DMS53 treated with DMSO at 0.1 percent for 48 hours (cell line): ENCODE measurements around the gene KCNK4.

Source experiments
- DNase-seq: peaks from one replicate; lab custom pipeline; 2025; ENCODE audit not compliant: unreplicated experiment; lab: John Stamatoyannopoulos, UW

The KCNK4 gene

DNA sequence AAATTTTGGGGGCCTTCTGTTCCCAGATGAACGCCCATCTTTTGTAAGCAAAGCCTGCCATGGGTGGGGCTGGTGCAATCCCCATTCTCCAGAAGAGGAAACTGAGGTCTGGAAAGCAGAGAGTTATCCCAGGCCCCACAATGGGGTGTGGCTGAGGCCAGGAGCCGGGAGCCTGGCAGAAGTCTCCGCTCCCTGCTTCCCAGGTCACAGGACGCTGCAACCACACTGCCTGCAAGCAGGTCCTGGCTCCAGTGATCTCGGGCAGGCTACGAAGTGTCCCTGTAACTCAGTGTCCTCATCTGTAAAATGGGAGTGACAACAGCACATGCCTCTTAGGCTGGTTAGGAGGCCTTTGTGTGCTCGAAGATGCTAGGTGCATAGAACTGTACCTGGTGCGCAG is 38.1 kb upstream of the KCNK4 start:
- no peak for DNase-seq

GRCh38 chr11:64253481-64253880 is 37.6 kb upstream of the KCNK4 start:
- no peak for DNase-seq

DNA sequence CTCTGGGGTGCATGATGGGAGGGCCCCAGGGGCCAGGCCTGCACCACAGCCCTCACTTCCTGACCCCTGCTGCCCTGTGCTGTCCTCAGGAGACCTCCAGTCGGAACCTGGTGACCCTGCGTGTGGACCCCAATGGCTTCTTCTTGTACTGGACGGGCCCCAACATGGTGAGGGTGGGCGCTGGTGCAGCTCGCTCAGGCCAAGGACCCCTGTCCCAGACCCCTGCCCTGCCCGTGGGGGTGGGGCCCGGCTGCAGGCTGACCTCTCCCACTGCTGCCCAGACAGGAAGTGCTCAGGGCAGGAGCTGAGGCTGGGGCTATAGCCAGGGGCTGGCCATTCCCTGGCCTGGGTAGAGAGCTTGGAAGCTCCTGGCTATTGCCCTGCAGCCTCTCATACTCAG is 36.8 kb upstream of the KCNK4 start:
- no peak for DNase-seq

DNA sequence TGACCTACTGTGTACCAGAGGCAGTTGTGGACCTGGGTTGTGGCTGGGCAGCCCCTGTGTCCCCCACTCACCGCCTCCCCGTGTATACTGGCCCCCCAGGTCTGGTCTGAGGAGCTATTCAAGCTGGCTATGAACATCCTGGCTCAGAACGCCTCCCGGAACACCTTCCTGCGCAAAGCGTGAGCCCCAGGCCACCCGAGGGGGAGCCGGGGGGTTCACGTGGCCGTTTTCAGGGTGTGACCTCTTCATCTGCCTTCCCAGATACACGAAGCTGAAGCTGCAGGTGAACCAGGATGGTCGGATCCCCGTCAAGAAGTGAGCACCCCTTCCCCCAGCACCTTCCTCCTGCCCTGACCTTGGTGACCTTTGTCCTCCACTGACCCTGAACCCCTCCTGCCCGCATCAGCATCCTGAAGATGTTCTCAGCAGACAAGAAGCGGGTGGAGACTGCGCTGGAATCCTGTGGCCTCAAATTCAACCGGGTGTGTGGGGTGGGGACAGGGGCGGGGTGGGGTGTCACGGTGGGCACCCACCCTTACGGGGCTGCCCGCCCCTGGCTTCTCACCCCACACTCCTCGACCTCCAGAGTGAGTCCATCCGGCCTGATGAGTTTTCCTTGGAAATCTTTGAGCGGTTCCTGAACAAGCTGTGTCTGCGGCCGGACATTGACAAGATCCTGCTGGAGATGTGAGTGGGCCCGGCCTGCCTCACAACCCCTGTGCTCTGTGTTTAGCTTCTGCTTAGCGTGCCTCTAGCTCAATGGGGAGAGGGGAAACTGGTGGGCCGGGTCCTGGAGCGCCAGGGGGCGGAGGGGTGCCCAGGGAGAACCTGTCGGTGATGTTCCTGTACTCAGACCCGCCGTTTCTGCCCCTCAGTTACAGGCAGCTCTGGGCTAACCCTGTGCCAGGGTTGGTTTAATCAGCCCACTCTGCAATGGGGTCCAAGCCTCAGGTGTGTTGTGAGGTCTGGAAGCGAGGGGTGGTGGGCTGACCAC is 35.7 kb upstream of the KCNK4 start:
- DNase-seq, result no peak

DNA sequence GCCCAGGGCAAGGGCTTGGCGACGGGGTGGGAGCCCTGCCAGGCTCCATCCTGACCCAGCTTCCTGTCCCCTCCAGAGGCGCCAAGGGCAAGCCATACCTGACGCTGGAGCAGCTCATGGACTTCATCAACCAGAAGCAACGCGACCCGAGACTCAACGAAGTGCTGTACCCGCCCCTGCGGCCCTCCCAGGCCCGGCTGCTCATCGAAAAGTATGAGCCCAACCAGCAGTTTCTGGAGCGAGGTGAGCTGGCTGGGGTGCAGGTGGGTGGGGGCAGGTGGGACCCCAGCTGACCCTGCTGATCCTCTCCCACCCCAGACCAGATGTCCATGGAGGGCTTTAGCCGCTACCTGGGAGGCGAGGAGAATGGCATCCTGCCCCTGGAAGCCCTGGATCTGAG is 34.8 kb upstream of the KCNK4 start:
- no peak for DNase-seq

GRCh38 chr11:64258356-64258755 is 32.7 kb upstream of the KCNK4 start:
- DNase-seq, result no peak

GRCh38 chr11:64258946-64259532 is 32.1 kb upstream of the KCNK4 start:
- no peak for DNase-seq

- DNase-seq, result no peak
Observed at GRCh38 chr11:64259533-64260067, 31.5 kb upstream of the KCNK4 start.

- DNase-seq, result no peak
Observed at GRCh38 chr11:64260147-64260708, 30.9 kb upstream of the KCNK4 start.

- DNase-seq, result no peak
Observed at GRCh38 chr11:64261556-64262080, 29.5 kb upstream of the KCNK4 start.

DNA sequence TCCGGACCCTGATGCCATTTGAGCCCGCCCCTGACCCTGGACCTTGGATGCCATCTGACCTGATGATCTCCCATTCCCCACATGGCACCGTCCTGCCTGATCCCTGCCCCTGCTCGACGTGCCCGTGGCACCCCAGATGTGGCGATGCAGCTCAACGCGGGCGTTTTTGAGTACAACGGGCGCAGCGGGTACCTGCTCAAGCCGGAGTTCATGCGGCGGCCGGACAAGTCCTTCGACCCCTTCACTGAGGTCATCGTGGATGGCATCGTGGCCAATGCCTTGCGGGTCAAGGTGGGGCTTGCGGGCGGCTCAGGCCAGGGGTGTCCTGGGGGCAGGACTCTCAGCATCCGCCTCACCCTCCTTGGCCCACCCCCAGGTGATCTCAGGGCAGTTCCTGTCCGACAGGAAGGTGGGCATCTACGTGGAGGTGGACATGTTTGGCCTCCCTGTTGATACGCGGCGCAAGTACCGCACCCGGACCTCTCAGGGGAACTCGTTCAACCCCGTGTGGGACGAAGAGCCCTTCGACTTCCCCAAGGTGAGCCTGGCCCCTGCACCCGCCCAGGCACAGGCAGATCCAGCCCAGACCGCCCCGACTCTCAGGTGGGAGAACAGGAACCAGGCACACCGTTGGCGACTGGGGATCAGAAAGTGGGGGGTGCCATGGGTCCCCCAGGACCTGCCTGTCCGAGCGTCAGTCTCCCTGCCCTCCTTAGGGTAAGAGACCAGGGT is 28.7 kb upstream of the KCNK4 start:
- DNase-seq, result no peak

- DNase-seq, result no peak
Observed at GRCh38 chr11:64263021-64263946, 27.8 kb upstream of the KCNK4 start.

DNA sequence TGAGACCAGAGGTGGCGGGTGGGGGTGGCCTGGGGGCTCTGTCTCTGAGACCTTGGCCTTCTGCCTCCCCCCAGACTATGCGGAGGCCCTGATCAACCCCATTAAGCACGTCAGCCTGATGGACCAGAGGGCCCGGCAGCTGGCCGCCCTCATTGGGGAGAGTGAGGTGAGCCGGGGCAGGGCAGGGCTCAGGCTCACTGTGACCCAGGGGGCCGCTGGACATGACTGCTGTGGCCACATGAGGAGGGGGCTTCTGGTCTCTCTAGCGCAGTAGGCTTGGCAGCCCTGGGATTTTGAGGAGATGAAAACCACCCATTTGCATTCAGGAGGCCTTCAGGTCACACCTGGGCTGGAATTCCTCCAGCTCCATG is 27.2 kb upstream of the KCNK4 start:
- DNase-seq, result no peak

DNA sequence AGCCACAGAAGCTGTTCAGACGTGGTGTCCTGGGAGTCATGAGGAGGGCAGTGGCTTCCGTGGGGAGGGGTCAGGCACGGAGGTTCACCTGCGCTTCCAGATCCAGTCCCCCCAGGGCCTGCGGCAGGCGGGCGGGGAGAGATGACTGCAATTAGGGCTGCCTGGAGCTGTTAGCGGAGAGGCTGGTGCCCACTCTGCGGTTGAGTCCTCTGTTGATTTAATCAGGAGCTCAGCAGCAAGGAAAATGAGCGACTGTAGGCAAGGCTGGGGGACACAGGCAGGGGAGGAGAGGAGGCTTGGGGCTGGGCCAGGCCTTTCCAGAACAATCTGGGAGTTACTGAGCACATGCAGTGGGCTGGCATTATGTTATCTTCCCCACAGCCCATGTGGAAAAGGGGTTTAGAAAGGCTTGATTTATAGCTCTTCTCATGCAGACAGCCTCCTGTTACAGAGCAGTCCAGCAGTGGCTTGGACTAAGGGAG is 26.7 kb upstream of the KCNK4 start:
- no peak for DNase-seq

DNA sequence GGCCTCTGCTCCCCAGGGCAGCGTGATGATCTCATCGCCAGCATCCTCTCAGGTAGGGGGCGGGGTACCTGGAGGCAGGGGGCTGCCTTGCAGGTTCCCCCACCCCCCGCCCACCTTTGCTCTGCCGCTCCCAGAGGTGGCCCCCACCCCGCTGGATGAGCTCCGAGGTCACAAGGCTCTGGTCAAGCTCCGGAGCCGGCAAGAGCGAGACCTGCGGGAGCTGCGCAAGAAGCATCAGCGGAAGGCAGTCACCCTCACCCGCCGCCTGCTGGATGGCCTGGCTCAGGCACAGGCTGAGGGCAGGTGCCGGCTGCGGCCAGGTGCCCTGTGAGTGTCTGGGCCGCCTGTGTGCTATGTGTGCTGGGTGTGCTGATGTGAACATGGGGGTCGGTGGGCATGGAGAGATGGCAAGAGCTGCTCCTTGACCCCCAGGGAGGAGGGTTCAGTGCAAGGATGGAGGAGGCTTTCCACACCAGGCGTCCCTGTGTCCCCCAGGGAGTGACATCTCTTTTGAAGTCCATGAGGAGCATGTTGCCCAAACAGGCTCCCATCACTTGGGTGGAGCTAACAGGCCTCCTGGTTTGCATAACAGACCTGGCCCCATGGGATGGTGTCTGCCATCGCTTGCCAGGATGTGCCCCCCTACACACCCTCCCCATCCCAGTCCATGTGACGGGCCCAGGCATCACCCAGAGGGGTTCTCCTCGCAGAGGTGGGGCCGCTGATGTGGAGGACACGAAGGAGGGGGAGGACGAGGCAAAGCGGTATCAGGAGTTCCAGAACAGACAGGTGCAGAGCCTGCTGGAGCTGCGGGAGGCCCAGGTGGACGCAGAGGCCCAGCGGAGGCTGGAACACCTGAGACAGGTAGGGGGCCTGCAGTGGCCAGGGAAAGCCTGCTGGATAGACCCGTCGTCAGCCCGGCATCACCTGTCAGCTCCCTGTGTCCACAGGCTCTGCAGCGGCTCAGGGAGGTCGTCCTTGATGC is 25.6 kb upstream of the KCNK4 start:
- no peak for DNase-seq

DNA sequence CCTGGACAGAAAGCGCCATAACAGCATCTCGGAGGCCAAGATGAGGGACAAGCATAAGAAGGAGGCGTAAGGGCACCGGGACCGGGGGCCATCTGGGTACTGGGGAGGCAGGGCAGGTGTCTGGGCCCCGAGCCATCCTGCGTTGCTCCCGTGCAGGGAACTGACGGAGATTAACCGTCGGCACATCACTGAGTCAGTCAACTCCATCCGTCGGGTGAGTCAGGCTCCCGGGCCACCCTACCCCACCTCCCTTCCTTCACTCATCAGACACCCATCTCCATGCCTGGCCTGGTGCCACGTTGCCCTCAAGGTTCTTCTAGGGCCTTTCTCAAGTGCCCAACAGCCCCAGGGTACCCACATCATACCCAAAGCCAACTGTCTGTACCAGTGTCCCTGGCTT is 24.8 kb upstream of the KCNK4 start:
- DNase-seq, result no peak

DNA sequence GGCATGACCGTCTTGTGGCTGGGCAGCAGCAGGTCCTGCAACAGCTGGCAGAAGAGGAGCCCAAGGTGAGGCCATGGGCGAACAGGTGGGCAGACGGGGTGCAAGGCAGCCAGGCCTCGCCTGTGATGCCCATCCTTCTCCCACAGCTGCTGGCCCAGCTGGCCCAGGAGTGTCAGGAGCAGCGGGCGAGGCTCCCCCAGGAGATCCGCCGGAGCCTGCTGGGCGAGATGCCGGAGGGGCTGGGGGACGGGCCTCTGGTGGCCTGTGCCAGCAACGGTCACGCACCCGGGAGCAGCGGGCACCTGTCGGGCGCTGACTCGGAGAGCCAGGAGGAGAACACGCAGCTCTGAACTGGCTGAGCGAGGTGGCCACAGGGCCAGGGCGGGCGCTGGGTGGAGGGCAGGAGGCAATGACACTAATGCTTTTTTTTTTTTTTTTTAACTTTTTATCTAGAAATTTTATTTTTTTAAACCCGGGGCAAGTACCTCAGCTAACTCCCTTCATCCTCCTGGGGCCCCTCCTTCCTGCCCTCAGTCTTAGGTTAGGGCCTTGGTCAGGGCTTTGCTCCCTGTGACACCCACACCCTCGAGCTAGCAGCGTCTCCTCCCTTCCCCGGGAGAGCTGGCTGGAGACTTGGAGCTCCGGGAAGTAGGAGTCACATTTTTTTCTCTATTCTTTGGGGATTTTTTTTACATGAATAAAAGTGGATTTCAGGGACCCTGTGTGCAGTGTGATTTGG is 23.7 kb upstream of the KCNK4 start:
- DNase-seq, result no peak
